Astrocyte of the cerebellum (primary cell): ENCODE results near the gene SH3GL1.

ENCODE experiments used
- DNase-seq: peaks from one replicate; pipeline ENCODE4 v3.0.0-alpha.2; 2011; ENCODE audit warnings: low read depth
- H3K4me3 ChIP-seq: 2 replicates; pipeline ENCODE4 v1.5.1; 2011; ENCODE audit warnings: mild to moderate bottlenecking, low read depth, low read length, moderate library complexity
- CTCF ChIP-seq: IDR thresholded peaks from 2 replicates; pipeline ENCODE4 v1.5.1; 2012; ENCODE audit warnings: low read length, low read depth, moderate library complexity, mild to moderate bottlenecking; ENCODE audit errors: missing control alignments
- in situ Hi-C: cut with HindIII; loops from 2 replicates; pipeline ENCODE4 v1.10.0; 2017; ENCODE audit warnings: low sequenced_read_pairs

Gene SH3GL1

GRCh38 chr19:4327252-4327876, 73.0 kb downstream of the SH3GL1 start:
- TF ChIP-seq CTCF, result no peak
- H3K4me3 ChIP-seq, result peak overlapping the region; percentile 35
- in situ Hi-C loops, result no loop called here
- no peak for DNase-seq

DNA sequence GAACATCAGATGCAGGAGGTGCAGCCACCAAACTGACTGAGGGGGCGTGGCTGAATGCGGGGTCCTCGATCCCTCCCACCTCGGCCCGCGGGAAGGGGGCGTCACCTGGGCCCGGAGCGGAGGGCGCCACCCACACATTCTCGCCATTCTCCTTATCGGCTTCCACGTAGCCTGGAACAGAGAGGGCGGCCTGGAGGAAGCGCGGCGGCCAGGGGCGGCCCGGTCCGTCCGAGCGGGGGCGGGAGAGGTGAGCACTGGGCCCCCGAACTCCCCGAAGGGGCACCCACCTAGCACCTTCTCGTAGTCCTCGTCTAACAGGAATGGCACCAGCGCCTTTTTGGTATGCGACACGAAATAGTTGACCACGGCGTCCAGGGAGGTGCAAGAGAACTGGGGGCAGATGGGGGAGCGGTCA, 73.5 kb downstream of the SH3GL1 start:
- peak overlapping the region; percentile 7 for H3K4me3 ChIP-seq

GRCh38 chr19:4326215-4326836, 74.0 kb downstream of the SH3GL1 start:
- no peak for TF ChIP-seq CTCF
- DNase-seq, result no peak
- in situ Hi-C loops, result no loop called here
- H3K4me3 ChIP-seq, result no peak overlapping the region

More for the DNA sequence above, 73.5 kb downstream of the SH3GL1 start:
- no peak for TF ChIP-seq CTCF
- DNase-seq, result no peak
- in situ Hi-C loops, result no loop called here

- in situ Hi-C loops, result no loop called here
- H3K4me3 ChIP-seq, result no peak overlapping the region
- DNase-seq, result no peak
- TF ChIP-seq CTCF, result no peak
These were observed 76.1 kb downstream of the SH3GL1 start for GRCh38 chr19:4324228-4324627.

GRCh38 chr19:4323692-4324091, 76.7 kb downstream of the SH3GL1 start:
- no peak for TF ChIP-seq CTCF
- in situ Hi-C loops, result no loop called here
- no peak for DNase-seq
- no peak overlapping the region for H3K4me3 ChIP-seq

DNA sequence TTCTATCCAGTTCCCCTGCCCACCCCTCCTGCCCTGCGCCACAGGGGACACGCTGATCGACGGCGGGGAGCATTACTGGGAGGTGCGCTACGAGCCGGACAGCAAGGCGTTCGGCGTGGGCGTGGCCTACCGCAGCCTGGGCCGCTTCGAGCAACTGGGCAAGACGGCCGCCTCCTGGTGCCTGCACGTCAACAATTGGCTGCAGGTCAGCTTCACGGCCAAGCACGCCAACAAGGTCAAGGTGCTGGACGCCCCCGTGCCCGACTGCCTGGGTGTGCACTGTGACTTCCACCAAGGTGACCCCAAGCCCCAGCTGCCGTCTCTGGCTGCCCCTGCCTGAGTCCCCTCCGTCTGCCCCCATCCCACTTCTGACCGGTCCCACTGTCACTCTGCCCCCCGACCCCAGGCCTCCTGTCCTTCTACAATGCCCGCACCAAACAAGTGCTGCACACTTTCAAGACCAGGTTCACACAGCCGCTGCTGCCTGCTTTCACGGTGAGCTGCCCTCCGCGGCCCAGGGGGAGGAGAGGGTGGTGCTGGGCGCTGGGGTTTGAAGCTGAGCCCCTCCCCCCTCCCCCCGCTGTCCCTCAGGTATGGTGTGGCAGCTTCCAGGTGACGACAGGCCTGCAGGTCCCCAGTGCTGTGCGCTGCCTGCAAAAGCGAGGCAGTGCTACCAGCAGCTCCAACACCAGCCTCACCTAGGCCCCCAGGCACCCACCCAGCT, 77.2 kb downstream of the SH3GL1 start:
- TF ChIP-seq CTCF, result no peak
- DNase-seq, result no peak
- in situ Hi-C loops, result no loop called here
- H3K4me3 ChIP-seq, result no peak overlapping the region
